GM12873 (cell line): ENCODE measurements around the gene ARID3B.
A peak's percentile ranks its signal among the peaks of the same experiment; 100 is the strongest.

Experiments
- CTCF ChIP-seq: IDR thresholded peaks from 2 replicates; pipeline ENCODE4 v1.5.1; 2012; ENCODE audit warnings: low read depth, mild to moderate bottlenecking, moderate library complexity, low read length, control low read depth; ENCODE audit not compliant: insufficient read depth; ENCODE audit errors: missing control alignments

Gene ARID3B

DNA sequence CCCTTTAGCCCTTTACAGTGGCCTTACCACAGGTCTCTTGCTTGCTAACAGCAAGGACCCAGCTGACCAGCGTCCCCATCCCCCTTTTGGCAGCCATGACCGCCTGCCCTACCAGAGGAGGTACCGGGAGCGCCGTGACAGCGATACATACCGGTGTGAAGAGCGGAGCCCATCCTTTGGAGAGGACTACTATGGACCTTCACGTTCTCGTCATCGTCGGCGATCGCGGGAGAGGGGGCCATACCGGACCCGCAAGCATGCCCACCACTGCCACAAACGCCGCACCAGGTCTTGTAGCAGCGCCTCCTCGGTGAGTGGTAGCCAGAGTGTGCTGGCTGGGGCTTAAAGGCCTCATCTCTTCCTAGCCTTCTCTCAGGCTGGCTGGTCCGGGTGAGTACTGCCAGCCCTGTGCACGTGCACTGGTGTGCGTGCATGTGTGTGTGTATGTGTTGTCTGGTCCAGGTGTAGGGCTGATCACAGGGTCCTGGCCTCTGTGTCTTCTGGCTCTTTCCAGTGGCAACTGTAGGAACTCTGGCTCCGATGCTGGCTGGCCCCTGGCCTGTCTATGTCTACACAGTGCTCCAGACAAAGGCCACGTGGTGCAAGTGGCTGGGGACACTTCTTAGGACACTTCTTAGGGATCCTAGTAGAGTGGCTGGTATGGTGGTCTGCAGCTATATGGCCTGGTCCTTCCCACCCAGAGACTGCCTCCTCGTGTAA is 79.1 kb downstream of the ARID3B start:
- TF ChIP-seq CTCF, result no peak

GRCh38 chr15:74620636-74621545 is 79.9 kb downstream of the ARID3B start:
- peak; percentile 100 for TF ChIP-seq CTCF

DNA sequence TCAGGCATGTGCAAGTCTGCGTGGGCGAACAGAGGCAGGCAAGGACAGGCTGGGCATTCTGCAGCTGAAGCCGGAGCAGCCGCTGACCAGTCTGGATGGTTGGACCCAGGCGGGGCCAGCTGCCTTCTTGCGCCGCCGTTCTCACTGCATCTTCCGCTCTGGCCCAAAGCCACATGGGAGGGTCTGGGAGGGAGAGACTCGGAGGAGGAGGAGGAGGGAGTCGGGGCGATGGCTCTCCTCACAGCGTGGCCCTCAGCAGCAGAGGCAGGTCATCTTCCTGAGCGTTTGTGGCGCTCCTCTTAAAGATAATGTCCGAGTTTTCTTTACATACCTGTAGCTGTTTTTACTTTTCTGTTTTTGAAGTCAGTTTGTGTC is 80.5 kb downstream of the ARID3B start:
- no peak for TF ChIP-seq CTCF

- TF ChIP-seq CTCF, result no peak
Observed at GRCh38 chr15:74621936-74622335, 80.9 kb downstream of the ARID3B start.

DNA sequence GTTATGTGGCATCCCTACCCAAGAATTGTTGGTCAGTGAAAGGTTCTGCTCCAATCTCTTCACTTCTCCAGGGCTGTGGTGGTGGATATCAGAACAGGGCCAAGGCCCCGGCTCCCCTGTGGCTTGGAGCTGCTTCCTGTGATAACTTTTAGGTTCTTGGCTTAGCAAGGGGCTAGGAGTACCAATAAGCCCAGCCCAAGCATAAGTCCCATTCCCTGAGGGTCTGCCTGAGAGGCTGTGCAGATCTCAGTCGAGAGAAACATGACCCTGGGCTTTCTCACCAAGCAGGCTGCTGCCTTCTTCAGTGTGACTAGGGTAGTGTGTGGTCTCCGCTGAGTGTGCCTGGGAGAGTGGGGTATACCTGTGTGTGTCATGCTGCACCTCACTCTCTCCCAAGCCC is 81.7 kb downstream of the ARID3B start:
- TF ChIP-seq CTCF, result no peak

DNA sequence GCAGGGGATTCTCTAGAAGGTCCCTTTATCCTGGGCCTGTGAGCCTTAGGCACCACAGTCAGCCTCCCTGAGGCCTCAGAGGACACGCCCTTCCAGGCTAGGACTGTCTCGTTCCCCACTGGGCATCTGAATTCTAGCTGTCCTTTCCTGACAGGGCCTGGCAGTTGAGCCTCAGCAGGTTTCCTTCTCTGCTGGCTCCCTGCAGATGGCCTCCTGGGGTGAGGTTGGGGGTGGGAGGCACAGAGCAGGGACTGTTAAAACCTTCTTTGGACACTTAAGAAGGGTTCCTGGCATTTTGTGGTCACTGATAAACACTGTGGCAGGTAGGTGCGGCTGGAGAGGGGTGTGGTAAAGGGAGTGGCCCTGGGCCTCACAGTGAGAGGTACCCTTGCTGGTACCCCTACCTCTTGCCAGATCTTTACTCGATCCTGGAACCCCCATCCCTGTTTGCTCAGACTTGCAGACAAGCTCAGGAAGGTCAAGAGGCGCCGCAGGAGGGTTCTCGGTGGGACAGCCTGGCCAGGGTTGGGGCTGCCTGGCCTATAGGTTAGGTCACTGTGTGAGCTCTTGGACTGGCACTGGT is 83.1 kb downstream of the ARID3B start:
- TF ChIP-seq CTCF, result no peak

DNA sequence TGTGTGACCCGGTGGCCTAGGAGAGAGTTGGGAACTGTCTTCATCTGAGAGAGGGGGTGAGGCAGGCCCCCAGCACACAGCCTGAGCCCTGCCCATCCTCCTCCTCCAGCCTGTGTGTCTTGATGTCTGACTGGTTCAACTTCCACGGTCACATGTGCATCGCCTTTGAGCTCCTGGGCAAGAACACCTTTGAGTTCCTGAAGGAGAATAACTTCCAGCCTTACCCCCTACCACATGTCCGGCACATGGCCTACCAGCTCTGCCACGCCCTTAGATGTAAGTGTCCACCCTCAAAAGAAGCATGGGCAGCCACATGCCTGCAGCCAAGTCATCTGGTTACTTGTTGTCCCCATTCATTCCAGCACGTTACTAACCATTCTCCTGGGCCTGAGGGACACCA is 84.7 kb downstream of the ARID3B start:
- no peak for TF ChIP-seq CTCF
